Stimulated activated naive B cell treated with anti-CD40 and anti-IgM and Interleukin-4, amounts not matched to agents 10 μg/mL and 1 μg/mL and 100 μg/mL, for 72 hours (primary cell): ENCODE results near the gene NEK11.
"Not testable (repeated sequence)": the region's sequence is repeated elsewhere in the genome, so short reads cannot be mapped to it uniquely, and the experiment has no call there.

Source experiments
- ATAC-seq, 2 donors: fragments of 150-1000 bp; cut with Tn5 transposase; replicated peaks; 2 replicates each; pipeline ENCODE4 v1.10.0; 2021; ENCODE audit warnings: moderate library complexity in 1 of 2
- DNase-seq: peaks from one replicate; pipeline ENCODE4 v3.0.0; 2021
- H3K27ac Mint-ChIP-seq: one replicate; pipeline ENCODE4 v1.8.0; 2022; ENCODE audit warnings: mild to moderate bottlenecking, mixed read lengths
- H3K27me3 Mint-ChIP-seq, 2 donors: one replicate each; pipeline ENCODE4 v1.8.0; 2022; ENCODE audit warnings: mixed read lengths in 2 of 2
- H3K36me3 Mint-ChIP-seq, 2 donors: one replicate each; pipeline ENCODE4 v1.8.0; 2022; ENCODE audit warnings: mixed read lengths in 2 of 2, mild to moderate bottlenecking in 1 of 2
- H3K4me1 Mint-ChIP-seq, 2 donors: one replicate each; pipeline ENCODE4 v1.8.0; 2022; ENCODE audit warnings: mixed read lengths in 2 of 2, mild to moderate bottlenecking in 1 of 2
- H3K4me3 Mint-ChIP-seq, 2 donors: one replicate each; pipeline ENCODE4 v1.8.0; 2022; ENCODE audit warnings: mild to moderate bottlenecking in 2 of 2, mixed read lengths in 2 of 2, moderate library complexity in 1 of 2
- H3K9me3 Mint-ChIP-seq, 2 donors: one replicate each; pipeline ENCODE4 v1.8.0; 2022; ENCODE audit warnings: mixed read lengths in 2 of 2, mild to moderate bottlenecking in 1 of 2

NEK11 gene

GRCh38 chr3:131303848-131304247 is 277.2 kb downstream of the NEK11 start:
- no peaks in the 10 kb centered on the region for H3K36me3 Mint-ChIP-seq
- peaks cover 30 to 46% of the 10 kb centered on the region in 2 donors for H3K27me3 Mint-ChIP-seq
- no peak for DNase-seq

DNA sequence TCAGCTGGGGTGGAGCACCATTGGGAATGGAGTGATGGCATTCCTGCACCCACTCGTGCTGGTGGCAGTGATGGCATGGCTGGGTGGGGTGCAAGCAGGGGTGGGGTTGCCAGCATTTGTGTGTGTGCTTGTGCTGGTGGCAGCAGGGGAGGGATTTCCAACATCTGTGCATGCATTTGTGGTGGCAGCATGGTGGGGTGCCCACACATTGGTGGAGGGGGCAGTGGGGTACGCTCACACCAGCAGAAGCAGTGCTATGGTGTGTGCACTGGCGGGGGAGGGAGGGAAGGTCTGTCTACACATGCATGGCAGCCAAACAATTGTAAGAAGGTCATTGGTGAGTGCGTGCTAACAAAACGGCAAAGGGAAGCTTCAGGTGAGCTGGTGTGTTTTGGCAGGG is 278.2 kb downstream of the NEK11 start:
- no peak overlapping the region for H3K4me3 Mint-ChIP-seq
- peaks cover 0 to 4% of the 10 kb centered on the region in 2 donors for H3K9me3 Mint-ChIP-seq
- peaks cover 30 to 46% of the 10 kb centered on the region in 2 donors for H3K27me3 Mint-ChIP-seq
- ATAC-seq = no peak
- no peaks in the 10 kb centered on the region for H3K36me3 Mint-ChIP-seq
- no peaks in the 10 kb centered on the region for H3K4me1 Mint-ChIP-seq
- H3K27ac Mint-ChIP-seq = no peak overlapping the region
- no peak for DNase-seq

More at GRCh38 chr3:131303848-131304247, 277.2 kb downstream of the NEK11 start:
- ATAC-seq = no peak
- no peaks in the 10 kb centered on the region for H3K4me1 Mint-ChIP-seq
- peaks cover 0 to 4% of the 10 kb centered on the region in 2 donors for H3K9me3 Mint-ChIP-seq
- H3K27ac Mint-ChIP-seq = no peak overlapping the region
- no peak overlapping the region for H3K4me3 Mint-ChIP-seq

DNA sequence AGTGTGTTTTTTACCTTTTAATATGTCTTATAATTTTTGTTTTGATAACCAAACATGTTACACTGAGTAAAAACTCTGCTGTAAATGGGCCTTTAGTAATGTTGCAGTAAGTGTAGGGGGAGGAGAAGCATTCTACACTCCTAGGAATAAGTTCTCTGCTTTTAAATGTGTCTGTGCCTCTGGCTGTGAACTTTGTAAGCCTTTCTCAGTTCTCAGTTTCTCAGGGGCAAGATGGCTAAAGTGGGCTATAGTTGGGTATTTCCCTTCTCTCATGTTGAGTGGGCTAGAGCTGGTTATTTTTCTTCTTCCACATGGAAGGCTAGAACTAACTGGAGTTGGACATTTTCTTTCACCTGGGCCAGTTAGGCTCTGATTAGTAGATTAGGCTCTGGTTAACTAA is 279.6 kb downstream of the NEK11 start:
- Mint-ChIP-seq H3K36me3 (no peaks in the 10 kb centered on the region), H3K4me1 (no peaks in the 10 kb centered on the region), H3K27me3 (peaks cover 30 to 46% of the 10 kb centered on the region in 2 donors), H3K4me3 (no peak overlapping the region), H3K9me3 (peaks cover 0 to 2% of the 10 kb centered on the region in 2 donors), H3K27ac (no peak overlapping the region)
- ATAC-seq (peak in 1 of 2 donors; percentile 14), DNase-seq (no peak)

DNA sequence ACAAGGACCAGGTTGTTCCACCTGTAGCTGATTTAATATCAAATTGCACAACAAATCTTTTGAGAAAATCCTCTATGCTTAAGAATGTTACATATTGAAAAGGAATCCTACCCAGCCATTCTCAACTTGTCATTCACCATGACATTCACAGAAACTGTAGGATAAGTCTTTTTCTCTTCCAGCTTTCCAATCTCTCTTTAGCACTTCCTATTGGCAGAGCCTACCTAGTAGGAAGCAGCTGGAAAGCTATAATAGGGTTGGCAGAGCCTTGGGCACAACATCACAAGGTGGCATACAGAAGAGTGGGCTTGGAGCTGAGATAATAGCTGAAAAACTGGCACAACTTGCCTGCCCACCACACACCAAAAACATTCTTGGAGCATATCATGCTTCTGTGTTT is 287.6 kb downstream of the NEK11 start:
- DNase-seq (no peak), ATAC-seq (no peak)
- H3K4me3 Mint-ChIP-seq = no peak overlapping the region
- peaks cover 0 to 3% of the 10 kb centered on the region in 2 donors for H3K9me3 Mint-ChIP-seq
- H3K36me3 Mint-ChIP-seq = no peaks in the 10 kb centered on the region
- no peak overlapping the region for H3K27ac Mint-ChIP-seq
- peaks cover 6 to 8% of the 10 kb centered on the region in 2 donors for H3K27me3 Mint-ChIP-seq
- no peaks in the 10 kb centered on the region for H3K4me1 Mint-ChIP-seq

DNA sequence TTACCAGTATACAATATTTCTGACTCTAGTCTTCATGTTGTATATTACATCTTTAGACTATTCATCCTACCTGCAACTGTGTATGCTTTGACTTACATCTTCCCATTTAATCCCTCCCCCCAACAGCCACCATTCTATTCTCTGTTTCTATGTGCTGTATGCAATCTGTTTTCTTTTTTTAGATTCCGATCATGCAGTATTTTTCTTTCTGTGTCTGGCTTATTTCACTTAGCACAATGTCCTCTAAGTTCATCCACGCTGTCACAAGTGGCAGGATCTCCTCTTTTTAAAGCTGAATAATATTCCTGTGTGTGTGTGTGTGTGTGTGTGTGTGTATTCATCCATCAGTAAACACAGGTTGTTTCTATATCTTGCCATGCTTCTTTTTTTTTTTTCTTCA is 288.5 kb downstream of the NEK11 start:
- ATAC-seq = no peak
- H3K4me3 Mint-ChIP-seq = no peak overlapping the region
- H3K9me3 Mint-ChIP-seq = peaks cover 0 to 3% of the 10 kb centered on the region in 2 donors
- no peak overlapping the region for H3K27ac Mint-ChIP-seq
- H3K36me3 Mint-ChIP-seq = no peaks in the 10 kb centered on the region
- peaks cover 6 to 8% of the 10 kb centered on the region in 2 donors for H3K27me3 Mint-ChIP-seq
- H3K4me1 Mint-ChIP-seq = no peaks in the 10 kb centered on the region
- no peak for DNase-seq

DNA sequence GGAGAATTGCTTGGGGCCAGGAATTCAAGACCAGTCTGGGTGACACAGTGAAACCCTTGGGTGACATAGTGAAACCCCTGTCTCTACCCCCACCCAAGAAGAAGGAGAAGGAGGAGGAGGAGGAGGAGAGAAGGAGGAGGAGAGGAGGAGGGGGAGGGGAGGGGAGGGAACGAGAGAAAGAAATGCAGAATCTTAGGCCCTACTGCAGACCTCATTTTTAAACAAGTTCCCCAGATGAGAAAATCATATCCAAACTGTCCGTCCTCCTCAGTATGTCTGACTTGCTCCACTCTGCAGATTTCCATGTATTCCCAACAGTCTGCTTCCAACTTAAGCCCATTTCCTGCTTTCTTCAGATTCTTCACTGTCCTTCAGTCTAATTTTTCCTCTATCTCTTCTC is 291.0 kb downstream of the NEK11 start:
- DNase-seq = no peak
- Mint-ChIP-seq H3K27me3 (peaks cover 6 to 8% of the 10 kb centered on the region in 2 donors), H3K4me3 (no peak overlapping the region), H3K9me3 (peaks cover 0 to 3% of the 10 kb centered on the region in 2 donors), H3K27ac (no peak overlapping the region), H3K36me3 (no peaks in the 10 kb centered on the region), H3K4me1 (no peaks in the 10 kb centered on the region)
- no peak for ATAC-seq

DNA sequence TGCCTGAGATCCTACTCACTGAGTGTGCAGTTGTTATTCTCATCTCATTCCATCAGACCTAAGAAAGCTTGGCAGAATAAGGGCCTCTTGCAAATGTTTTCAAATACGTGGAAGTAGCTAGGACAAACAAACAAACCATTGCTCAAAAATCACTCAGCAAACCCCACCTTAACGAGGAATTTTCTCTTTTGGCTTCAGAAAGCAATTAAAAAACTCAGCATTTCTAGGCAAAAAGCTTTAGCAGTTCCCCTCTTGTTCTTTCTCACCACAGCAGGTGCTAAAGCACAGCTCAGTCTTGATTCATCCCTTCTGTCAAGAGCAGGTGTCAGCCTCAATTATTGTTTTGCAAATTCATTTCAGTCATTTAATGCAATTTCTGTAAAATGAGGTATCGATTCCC is 296.3 kb downstream of the NEK11 start:
- no peak overlapping the region for H3K4me3 Mint-ChIP-seq
- no peak overlapping the region for H3K27ac Mint-ChIP-seq
- H3K9me3 Mint-ChIP-seq = no peaks in the 10 kb centered on the region
- no peak for ATAC-seq
- H3K27me3 Mint-ChIP-seq = peaks cover 0 to 1% of the 10 kb centered on the region in 2 donors
- no peaks in the 10 kb centered on the region for H3K36me3 Mint-ChIP-seq
- no peaks in the 10 kb centered on the region for H3K4me1 Mint-ChIP-seq
- no peak for DNase-seq

- Mint-ChIP-seq H3K27ac (no peak overlapping the region), H3K36me3 (no peaks in the 10 kb centered on the region), H3K9me3 (no peaks in the 10 kb centered on the region), H3K4me1 (no peaks in the 10 kb centered on the region), H3K4me3 (no peak overlapping the region), H3K27me3 (no peaks in the 10 kb centered on the region)
- no peak for DNase-seq
- no peak for ATAC-seq
Measured at GRCh38 chr3:131323792-131324191, 297.1 kb downstream of the NEK11 start.

GRCh38 chr3:131324923-131325322 is 298.2 kb downstream of the NEK11 start:
- peaks cover 4% of the 10 kb centered on the region in 2 donors for H3K4me1 Mint-ChIP-seq
- H3K27ac Mint-ChIP-seq = no peak overlapping the region
- DNase-seq (no peak), ATAC-seq (no peak)
- no peak overlapping the region for H3K4me3 Mint-ChIP-seq
- no peaks in the 10 kb centered on the region for H3K36me3 Mint-ChIP-seq
- peaks cover 0 to under 1% of the 10 kb centered on the region in 2 donors for H3K27me3 Mint-ChIP-seq
- no peaks in the 10 kb centered on the region for H3K9me3 Mint-ChIP-seq

DNA sequence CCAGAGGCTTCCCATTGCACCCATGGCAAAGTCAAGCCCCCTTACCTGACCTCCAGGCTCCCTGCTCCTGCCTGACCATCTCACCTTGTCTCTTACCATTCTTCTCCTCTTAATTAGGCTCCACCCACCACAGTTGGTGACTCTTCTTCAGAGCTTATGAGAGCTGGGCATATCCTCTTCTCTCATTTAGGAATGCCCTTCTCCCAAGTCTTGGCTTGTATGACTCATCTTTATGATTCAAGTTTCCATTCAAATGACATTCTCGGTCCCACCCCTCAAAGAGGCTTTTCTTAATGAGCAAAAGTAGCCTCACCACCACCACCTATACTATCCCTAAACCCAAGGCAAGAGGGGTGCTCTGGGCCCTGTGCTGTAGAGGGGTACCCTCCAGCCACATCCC is 299.6 kb downstream of the NEK11 start:
- H3K9me3 Mint-ChIP-seq = no peaks in the 10 kb centered on the region
- DNase-seq = no peak
- no peak overlapping the region for H3K4me3 Mint-ChIP-seq
- H3K4me1 Mint-ChIP-seq = peaks cover 5 to 7% of the 10 kb centered on the region in 2 donors
- no peak for ATAC-seq
- peaks cover 0 to 3% of the 10 kb centered on the region in 2 donors for H3K27me3 Mint-ChIP-seq
- no peak overlapping the region for H3K27ac Mint-ChIP-seq
- no peaks in the 10 kb centered on the region for H3K36me3 Mint-ChIP-seq

GRCh38 chr3:131328721-131329120 is 302.0 kb downstream of the NEK11 start:
- Mint-ChIP-seq H3K36me3 (peaks cover 0 to 3% of the 10 kb centered on the region in 2 donors), H3K9me3 (peaks cover 0 to 4% of the 10 kb centered on the region in 2 donors), H3K27ac (no peak overlapping the region), H3K4me1 (peaks cover 5 to 7% of the 10 kb centered on the region in 2 donors), H3K27me3 (peaks cover 0 to 7% of the 10 kb centered on the region in 2 donors), H3K4me3 (no peak overlapping the region)
- DNase-seq (no peak), ATAC-seq (no peak)

- Mint-ChIP-seq H3K9me3 (peaks cover 0 to 4% of the 10 kb centered on the region in 2 donors), H3K27me3 (peaks cover 0 to 7% of the 10 kb centered on the region in 2 donors), H3K27ac (no peak overlapping the region), H3K36me3 (peaks cover 0 to 3% of the 10 kb centered on the region in 2 donors), H3K4me1 (peaks cover 5 to 7% of the 10 kb centered on the region in 2 donors), H3K4me3 (no peak overlapping the region)
- peak; percentile 45 to 57 for ATAC-seq
- DNase-seq = no peak
Measured at GRCh38 chr3:131329774-131330173, 303.1 kb downstream of the NEK11 start.

DNA sequence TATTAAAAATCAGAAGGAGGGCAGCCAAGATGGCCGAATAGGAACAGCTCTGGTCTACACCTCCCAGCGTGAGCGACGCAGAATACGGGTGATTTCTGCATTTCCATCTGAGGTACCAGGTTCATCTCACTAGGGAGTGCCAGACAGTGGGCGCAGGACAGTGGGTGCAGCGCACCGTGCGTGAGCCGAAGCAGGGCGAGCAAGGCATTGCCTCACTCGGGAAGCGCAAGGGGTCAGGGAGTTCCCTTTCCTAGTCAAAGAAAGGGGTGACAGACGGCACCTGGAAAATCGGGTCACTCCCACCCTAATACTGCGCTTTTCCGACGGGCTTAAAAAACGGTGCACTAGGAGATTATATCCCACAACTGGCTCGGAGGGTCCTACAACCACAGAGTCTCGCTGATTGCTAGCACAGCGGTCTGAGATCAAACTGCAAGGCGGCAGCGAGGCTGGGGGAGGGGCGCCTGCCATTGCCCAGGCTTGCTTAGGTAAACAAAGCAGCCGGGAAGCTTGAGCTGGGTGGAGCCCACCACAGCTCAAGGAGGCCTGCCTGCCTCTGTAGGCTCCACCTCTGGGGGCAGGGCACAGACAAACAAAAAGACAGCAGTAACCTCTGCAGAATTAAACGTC is 304.9 kb downstream of the NEK11 start:
- not testable (repeated sequence) for ATAC-seq, H3K4me1 Mint-ChIP-seq, DNase-seq, H3K9me3 Mint-ChIP-seq, H3K4me3 Mint-ChIP-seq, H3K27ac Mint-ChIP-seq, H3K36me3 Mint-ChIP-seq, H3K27me3 Mint-ChIP-seq

- Mint-ChIP-seq H3K27me3 (no peaks in the 10 kb centered on the region), H3K9me3 (peaks cover 4 to 5% of the 10 kb centered on the region in 2 donors)
- ATAC-seq = no peak
Measured at GRCh38 chr3:131338948-131339640, 312.4 kb downstream of the NEK11 start.

GRCh38 chr3:131341761-131342160 is 315.1 kb downstream of the NEK11 start:
- Mint-ChIP-seq H3K4me3 (no peak overlapping the region), H3K27ac (no peak overlapping the region), H3K27me3 (no peaks in the 10 kb centered on the region), H3K9me3 (peaks cover 4 to 5% of the 10 kb centered on the region in 2 donors), H3K4me1 (peaks cover 0 to 7% of the 10 kb centered on the region in 2 donors), H3K36me3 (peaks cover 3 to 9% of the 10 kb centered on the region in 2 donors)
- no peak for DNase-seq
- ATAC-seq = no peak

More at GRCh38 chr3:131338948-131339640, 312.4 kb downstream of the NEK11 start:
- Mint-ChIP-seq H3K27ac (no peak overlapping the region), H3K4me3 (no peak overlapping the region), H3K36me3 (peaks cover 2 to 6% of the 10 kb centered on the region in 2 donors), H3K4me1 (peaks cover 0 to 2% of the 10 kb centered on the region in 2 donors)
- no peak for DNase-seq
